Frontal cortex (tissue), 4 donors: ENCODE measurements around the gene PIM1. TPM values are rescaled to one million over a fixed set of nuclear protein-coding genes. Genes with fewer than 3 reads are reported as not detected.
A peak's percentile ranks its signal among the peaks of the same experiment; 100 is the strongest.

Experiments used
- DNase-seq, 2 donors: peaks; one replicate each; pipeline ENCODE4 v3.0.0; 2012; ENCODE audit warnings: low spot score in 2 of 2
- FAIRE-seq: peaks from 2 replicates; lab custom pipeline; 2012; peaks lifted over from hg19 to GRCh38; lab: Jason Lieb, UNC
- total RNA-seq: library from RNA; depleted of rRNA; stranded (reverse); fragments of >200 nt; gene quantifications from one replicate; pipeline ENCODE4 v1.2.3, GENCODE V29; 2014
- donor health status: control.
- donor health status: control.
- donor health status: control.

The PIM1 gene
- total RNA-seq, 1 donor from 2014 or later: 20.4 TPM

DNA sequence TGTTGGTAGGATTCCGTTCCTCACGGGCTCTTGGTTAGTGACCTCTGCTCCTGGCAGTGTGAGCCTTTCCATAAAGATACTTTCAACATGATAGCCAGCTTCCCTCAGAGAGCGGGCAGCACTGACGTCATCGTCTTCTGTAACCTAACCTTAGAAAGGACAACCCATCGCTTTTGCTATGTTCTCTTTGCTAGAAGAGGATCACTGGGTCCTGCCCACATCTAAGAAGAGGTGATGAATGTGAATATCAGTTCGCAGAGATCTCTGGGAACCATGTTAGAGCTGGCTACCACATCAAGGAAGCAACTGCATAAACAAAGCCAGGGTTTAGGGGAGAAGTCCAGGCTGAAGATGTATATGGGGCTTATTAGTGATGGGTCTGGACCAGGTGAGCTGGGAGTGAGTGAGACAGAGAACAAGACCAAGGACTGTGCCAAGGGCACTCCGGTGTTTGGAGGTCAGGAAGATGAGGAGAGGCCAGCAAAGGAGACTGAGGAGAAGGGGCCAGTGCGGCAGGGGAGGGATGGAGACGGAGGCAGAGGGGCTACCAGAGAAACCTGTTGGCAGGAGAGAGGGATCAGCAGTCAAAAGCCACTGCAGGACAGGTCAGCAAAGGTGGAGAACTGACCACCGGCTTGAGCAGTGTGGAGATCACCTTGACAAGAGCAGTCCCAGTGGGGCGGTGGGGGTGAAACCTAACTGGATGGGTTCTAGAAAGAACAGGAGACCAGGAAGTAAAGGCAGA is 39.7 kb downstream of the PIM1 start:
- FAIRE-seq: no peak
- DNase-seq: no peak

DNA sequence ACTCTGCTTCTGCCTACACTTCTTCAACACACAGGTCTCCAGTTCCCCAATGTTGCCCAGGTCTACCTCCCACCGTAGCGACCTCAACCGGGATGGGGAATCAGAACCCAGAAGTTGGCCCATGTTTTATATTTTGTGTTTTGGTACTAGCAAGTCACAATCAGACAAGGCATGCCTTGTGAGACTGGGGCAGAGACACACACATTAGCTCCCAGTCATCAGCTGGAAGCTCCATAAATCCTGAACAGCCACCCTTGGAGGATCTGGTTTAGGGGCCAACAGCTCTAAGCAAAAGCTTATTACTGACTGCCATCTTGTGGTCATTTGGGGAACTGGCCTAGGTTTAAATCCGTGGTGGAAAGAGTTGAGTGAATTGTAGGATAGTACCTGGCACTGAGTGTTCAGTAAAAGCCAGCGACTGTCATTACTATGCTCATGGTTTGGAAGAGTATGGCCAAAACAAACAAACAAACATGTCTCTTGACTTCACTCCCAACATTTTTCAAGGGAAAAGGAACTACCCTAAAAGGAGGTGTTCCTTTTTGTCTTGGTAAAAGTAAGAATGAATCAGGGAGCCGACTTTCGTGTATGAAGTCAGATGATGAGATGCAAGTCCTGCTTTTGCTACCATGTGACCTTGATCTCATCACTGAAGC is 40.5 kb downstream of the PIM1 start:
- peak; percentile 54 to 76 for DNase-seq
- no peak for FAIRE-seq

DNA sequence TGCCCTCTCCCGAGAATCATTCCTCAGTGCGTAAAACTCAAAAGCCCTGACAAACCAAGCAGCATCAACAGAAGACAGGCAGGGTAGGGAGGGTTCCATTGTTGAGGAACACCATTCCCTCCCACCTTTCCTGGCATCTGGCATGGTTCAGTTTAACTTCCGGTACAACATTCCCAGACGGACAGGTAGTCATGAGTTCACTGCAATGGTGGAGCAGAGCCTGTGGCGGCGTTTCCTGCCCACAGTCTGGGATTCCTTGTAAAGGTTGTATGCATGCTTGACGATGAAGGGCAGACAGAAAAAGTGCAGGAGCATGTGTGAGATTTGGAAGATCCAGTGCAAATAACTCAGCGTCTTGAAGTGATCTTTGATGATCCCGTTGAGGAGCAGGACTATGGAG is 42.3 kb downstream of the PIM1 start:
- DNase-seq: no peak
- FAIRE-seq: no peak

DNA sequence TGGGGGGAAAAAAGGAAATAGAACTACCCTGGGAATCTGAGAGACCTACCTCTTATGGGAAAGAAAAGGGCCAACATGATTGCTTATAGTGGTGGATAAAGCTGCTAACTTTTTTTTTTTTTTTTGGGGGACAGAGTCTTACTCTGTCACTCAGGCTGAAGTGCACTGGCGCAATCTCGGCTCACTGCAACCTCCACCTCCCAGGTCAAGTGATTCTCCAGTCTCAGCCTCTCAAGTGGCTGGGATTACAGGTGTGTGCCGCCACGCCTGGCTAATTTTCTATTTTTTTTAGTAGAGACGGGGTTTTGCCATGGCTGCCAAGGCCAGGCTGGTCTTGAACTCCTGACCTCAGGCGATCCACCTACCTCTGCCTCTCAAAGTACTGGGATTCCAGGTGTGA is 48.1 kb downstream of the PIM1 start:
- no peak for FAIRE-seq
- no peak for DNase-seq

DNA sequence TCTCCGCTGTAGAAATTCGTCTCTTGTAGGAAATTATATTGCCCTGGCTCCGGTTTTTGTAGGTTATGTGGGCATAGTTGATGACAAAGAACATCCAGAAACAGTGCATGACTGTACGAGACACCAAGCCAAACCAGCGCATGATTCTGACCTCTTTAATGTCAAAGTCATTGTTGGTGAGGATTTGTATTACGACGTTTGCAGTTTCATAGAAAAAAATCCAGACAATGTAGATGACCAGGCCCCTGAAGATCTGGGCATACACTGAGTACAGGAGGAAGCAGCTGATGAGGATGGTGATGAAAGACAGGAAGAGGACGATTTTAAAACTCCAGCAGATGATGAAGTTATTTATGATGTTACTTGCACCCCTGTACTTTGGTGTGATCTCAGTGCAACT is 48.6 kb downstream of the PIM1 start:
- no peak for FAIRE-seq

DNA sequence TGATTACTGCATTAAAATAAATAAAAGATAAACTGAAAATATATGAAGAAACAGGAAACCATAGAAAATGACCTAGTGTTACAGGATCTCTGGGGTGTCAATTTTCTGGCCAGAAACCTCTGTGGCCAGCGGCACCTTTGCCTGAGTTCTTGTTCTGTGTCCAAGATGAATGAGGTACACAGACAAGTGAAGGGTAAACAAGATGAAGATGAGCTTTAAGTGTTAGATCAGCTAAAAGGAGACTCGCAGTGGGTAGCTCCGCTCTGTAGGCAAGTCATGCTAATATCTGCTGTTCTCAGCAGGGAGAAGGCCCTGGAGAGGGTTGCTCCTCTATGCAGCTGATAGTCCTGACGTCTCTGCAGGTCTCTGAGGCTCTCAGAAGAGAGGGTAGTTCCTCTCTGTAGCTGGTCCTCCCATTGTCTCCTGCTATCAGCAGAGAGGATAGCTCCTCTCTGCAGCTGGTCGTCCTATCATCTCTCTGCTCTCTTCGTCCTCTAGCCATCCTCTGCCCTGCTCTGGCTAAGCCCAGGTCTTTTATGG is 51.7 kb downstream of the PIM1 start:
- FAIRE-seq: no peak
- DNase-seq: no peak

More for the DNA sequence above, 48.6 kb downstream of the PIM1 start:
- DNase-seq: no peak

DNA sequence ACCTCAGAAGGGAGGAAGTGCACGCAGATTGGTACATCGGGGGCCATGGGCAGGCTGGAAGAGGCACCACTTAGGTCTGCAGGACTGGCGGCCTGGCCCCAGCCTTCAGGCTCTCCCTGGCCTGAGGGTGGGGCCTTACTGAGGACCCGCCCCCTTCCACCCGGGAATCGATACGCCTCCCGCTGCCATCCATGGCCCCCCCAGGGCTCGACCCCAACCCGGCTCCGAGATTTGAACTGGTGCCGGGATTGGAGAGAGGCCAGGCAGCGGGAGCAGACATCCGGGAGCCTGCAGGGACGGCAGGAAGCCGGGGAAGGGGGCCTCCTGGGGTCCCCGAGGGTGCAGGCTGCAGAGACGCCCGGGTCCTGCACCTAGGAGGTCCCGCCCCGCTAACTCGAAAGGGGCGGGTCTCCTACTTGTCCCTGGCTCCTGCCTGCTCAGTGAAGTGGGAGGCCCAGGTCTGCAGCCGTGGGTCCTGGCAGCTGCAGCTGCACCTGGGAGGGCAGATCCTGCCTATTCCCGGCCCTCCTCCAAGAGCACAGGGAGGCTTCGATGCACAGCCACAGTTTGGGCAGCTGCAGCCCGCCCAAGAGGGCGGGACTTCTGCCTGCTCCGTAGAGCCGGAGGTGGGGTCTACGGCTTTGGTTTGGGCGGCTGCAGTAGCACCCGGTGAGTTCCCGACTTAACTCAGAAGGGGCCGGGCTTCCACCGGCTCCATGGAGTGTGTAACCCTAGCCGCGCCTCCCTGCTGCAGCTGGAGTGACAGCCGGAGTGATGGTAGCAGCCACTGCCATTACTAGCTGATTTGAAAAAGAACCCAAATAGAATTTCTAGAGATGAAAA is 52.4 kb downstream of the PIM1 start:
- DNase-seq: peak; percentile 22 to 58
- no peak for FAIRE-seq

DNA sequence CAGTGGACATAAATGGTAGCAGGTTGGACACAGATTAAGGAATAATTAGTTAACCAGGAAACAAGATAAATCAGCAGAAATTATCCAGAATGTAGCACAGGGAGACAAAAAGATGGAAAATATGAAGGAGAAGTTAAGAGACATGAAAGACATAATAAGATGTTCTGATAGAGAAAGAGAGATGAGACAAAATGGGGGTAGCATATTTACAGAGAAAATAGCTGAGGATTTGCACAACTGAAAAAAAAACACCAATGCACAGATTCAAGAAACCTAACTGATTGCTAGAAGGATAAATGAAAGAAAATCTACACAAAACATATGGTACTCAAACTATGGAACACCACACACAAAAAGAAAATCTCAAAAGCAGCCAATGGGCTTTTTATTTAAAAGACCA is 53.0 kb downstream of the PIM1 start:
- DNase-seq (no peak), FAIRE-seq (no peak)

Other genes with a start within 250 kb of the PIM1 start
- under 0.01 TPM for gene PI16, start 215.4 kb upstream of the PIM1 start, total RNA-seq
- 152 TPM for gene MTCH1, start 184.0 kb upstream of the PIM1 start, total RNA-seq
- 0.82 TPM for gene FGD2, start 164.5 kb upstream of the PIM1 start, total RNA-seq
- 8.2 TPM for gene TBC1D22B, start 87.6 kb downstream of the PIM1 start, total RNA-seq
- 1.2 TPM for gene TMEM217, start 88.0 kb downstream of the PIM1 start, total RNA-seq
- gene RNF8, start 183.8 kb downstream of the PIM1 start, total RNA-seq: 24.1 TPM